Fibroblast of skin of scalp (primary cell): ENCODE data around the gene SMARCC1.
A peak's percentile ranks its signal among the peaks of the same experiment; 100 is the strongest.

Source experiments
- DNase-seq: peaks from one replicate; pipeline ENCODE4 v3.0.0-alpha.2; 2013

SMARCC1 gene

DNA sequence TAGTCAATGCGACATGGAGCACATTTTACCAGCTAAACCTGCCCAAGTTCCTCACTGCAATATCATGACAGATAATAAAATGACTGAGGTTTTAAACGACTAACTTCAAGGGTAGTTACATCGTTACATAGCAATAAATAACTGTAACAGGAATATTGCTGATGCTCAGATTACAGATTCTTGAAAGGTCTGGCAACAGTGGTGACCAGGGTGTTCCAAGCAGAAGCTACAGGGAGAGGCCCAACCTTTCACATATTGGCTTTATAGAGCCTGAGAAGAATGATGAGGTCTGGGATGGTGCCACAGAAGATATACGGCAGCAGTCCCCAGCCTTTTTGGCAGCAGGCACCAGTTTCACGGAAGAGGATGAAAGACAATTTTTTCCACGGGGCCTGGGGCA is 151.9 kb downstream of the SMARCC1 start:
- DNase-seq: no peak

DNA sequence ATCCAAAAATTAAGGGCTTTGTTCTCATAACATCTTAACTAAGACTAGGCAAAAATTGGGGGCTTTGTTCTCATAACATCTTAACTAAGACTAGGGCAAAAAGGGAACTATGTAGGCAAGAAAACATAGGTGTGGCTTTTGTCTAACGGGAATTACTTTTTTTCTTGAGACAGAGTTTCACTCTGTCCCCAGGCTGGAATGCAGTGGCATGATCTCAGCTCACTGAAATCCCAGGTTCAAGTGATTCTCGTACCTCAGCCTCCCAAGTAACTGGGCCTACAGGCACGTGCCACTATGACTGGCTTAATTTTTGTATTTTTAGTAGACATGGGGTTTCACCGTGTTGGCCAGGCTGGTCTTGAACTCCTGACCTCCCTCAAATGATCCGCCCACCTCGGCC is 153.3 kb downstream of the SMARCC1 start:
- DNase-seq: no peak

DNA sequence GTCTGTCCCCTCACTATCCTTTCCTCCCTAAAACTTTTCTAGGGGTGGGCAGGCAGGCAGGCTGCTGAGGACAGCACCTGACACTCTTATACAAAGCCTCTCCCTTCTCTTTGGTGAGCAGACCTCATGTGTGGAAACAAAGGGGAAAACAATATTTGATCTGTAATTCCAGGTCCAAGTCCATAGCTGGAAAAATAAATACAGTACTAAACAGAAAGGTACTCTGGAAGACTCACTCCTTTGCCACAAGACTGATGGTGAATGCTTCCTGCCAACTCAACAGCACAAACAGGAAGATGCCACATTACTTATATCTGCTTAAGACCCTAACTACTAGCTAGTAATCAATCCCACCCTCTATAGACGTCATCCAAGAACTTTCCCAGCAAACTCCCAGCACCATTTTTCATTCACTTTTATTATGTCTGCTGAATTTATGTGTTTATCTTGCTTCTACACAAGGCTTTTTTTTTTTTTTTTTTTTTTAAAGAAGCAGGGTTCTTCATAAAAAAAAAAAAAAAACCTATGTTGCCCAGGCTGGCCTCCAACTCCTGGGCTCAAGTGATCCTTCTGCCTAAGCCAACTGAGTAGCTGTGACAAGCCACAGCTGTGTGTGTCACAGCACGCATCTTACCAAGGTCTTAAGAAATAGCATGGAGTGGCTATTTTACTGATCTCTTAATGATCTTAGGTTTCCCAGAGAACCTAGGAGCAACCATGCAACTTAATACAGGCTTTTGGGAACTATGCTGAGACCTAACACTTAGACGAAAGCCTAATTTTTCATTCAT is 158.8 kb downstream of the SMARCC1 start:
- no peak for DNase-seq

GRCh38 chr3:47617086-47618010 is 164.3 kb downstream of the SMARCC1 start:
- peak; percentile 58 for DNase-seq

DNA sequence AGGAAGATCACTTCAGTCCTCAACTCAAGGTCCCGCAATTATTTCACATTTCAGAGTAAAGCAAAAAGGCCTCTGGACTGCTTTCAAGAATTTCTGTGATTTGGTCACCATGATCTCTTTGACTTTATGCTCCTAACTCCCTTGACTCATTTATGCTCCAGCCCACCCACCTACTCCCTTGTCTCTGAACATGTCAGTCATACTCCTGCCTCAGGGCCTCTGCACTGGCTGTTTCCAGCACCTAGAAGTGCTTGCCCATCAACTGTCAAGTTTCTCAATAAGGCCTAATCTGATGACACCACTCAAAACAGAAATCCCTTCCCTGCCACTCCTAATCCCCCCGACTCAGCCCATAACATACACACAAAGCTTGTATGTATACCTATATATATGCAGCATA is 166.9 kb downstream of the SMARCC1 start:
- no peak for DNase-seq

DNA sequence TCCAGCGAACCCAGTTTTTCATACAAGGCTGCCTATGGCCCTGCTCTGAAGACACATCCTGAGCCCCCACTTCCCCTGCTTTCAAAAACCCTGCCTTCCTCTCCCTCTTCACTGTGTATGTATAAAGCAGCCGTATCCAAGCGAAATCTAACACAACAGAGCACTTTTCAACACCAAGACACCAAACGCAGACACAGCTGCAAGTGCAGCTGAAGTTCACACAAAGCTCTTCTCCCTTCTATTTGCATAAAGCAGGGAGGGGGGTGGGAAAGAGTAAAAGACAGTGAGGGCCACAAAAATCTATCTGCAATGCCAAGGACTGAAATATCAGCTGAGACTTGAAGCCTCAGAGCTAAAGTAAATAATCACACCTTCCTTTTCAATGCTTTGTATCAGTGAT is 168.0 kb downstream of the SMARCC1 start:
- no peak for DNase-seq

DNA sequence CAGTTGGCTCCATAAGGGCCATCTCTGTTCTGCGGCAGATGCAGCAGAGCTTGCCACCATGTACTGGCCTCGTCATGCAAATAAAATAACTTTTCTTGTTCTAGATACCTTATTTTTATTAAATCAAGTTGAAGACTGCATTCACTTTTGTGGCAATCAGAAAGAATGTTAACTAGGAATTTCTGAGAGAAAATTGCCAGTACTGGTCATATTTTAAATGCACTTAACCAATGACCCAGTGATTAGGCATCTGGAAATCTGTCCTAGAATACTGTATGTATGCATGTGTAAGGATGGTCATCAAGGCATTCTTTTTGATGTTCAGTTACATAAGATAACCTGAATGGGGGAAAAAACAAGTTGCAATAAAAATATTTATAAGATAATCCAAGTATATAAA is 168.8 kb downstream of the SMARCC1 start:
- peak; percentile 43 for DNase-seq

GRCh38 chr3:47612178-47612577 is 169.5 kb downstream of the SMARCC1 start:
- peak; percentile 89 for DNase-seq

DNA sequence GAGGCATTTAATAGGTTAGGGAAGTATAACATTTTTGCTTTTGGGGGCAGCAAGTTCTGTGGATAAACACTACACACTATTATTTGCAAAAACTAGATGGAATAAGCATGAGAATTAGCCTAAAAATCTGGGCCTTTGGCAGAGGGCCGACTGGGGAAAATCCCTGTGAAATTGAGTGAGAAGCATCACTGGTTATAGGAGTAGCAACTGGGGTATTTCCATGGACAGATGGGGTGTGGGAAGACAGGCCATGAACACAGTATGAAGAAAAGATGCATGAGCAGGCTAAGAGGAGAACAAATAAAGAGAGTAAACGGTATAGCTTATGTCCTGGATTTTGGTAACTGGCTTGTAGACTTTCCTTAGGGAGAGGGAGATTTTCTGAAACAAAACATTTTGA is 170.1 kb downstream of the SMARCC1 start:
- no peak for DNase-seq

GRCh38 chr3:47610583-47610982 is 171.1 kb downstream of the SMARCC1 start:
- no peak for DNase-seq

DNA sequence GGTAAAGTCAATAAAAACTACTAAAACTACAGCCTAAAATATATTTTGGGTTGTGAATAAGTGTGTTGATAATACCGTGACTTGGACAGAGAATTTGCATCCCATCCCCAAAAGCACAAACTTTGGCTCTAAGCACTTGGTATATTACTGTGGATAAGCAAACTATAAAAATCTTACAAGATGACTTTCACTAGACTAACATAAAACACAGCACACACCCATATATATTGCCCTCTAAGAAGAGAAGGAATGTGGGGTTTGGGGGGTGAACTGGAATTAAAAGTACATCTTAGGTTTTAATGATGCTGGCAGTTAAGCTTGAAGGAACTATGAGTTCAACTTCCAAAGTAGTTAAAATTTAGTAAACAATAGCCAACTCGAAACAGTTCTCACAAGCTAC is 174.4 kb downstream of the SMARCC1 start:
- no peak for DNase-seq

- DNase-seq: no peak
Observed at GRCh38 chr3:47606165-47606564, 175.5 kb downstream of the SMARCC1 start.

GRCh38 chr3:47605652-47606051 is 176.0 kb downstream of the SMARCC1 start:
- DNase-seq: peak; percentile 44

DNA sequence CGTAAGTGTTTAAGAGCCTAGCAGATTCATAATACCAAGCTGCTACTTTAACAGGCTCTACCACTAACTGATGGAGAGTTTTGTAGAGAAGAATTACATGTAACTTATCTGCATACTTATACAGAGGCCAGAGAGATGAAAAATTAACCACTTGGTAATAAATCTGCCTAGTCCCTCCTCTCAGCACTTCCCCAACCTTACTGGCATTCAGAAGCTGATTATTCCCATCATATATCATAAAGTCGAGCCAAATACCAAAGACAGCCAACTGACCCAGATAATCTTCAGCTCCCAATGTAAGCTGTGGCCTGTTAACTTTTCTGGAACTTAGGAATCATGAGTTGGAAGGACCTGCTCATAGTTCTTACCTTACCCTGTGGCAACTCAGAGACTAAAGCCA is 177.5 kb downstream of the SMARCC1 start:
- no peak for DNase-seq

GRCh38 chr3:47603332-47603731 is 178.4 kb downstream of the SMARCC1 start:
- no peak for DNase-seq

GRCh38 chr3:47601281-47601680 is 180.4 kb downstream of the SMARCC1 start:
- no peak for DNase-seq

GRCh38 chr3:47594792-47595191 is 186.9 kb downstream of the SMARCC1 start:
- DNase-seq: no peak

DNA sequence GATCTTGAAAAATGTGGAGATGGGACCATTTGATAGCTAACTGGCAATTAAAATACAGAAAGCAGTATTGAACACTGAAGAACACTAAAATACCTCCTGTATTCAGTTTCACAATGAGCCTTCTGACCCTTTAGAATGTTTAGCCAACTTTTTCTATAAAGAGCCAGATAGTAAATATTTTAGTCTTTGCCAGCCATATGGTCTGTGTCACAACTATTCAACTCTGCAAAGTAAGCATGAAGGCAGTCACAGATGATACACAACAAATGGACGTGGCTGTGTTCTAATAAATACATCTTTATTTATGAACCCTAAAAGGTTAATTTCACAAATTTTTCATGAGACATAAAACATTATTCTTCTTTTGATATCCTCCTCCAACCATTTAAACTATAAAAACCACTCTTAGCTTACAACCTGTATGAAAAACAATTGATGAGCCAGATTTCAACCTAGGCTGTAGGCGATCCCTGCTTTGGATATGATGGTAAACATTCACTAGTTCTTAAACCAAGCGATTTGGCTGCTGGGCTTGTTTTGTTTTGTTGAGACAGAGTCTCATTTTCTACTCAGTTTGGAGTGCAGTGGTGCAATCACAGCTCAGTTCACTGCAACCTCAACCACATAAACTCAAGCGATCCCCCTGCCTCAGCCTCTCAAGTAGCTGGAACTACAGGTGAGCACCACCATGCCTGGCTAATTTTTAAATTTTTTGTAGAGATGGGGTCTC is 189.5 kb downstream of the SMARCC1 start:
- no peak for DNase-seq

GRCh38 chr3:47590216-47590615 is 191.5 kb downstream of the SMARCC1 start:
- no peak for DNase-seq

DNA sequence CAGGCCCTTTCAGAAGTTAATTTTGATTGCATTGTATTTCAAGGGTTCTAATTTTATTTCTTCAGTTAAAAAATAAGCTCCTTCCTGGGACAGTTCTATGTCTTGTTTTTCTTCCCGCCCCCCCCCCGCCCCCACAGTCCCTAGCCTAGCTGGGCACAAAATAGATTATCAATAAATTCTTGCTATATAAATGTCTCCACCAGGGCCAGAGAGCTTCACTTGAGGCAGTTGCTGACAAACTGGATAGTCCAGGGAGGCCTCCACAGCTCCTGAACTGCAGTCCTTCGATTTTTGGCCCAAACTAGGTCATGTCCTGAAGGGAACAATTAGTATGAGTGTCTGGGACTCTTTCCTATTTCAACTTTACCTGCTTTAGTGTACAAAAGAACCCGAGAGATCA is 193.1 kb downstream of the SMARCC1 start:
- no peak for DNase-seq

DNA sequence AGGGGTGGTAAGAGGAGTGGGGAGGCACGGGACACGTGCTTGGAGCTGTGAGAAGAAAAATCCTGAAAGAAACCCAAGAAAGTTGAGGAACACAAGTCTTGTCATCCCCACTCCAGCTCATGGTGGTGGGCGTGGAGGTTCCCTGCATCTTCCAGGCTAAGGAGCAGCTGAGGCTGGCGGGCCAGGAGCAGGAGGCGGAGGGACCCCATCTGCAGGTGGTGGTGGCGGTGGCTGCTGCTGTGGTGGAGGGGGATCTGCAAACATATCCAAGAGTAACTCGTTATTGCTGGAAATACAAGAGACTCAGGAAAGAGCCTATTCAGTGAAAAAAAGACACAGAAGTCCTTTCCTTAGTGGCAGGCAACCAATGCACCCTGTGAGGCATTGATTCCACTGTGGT is 193.6 kb downstream of the SMARCC1 start:
- DNase-seq: no peak

- DNase-seq: peak; percentile 48
Observed at GRCh38 chr3:47586746-47587145, 194.9 kb downstream of the SMARCC1 start.
